Heart left ventricle (tissue), 16 donors: Measurements from ENCODE around the gene OR10W1. TPM values are rescaled to one million over a fixed set of nuclear protein-coding genes. Genes with fewer than 3 reads are reported as not detected.
A peak's percentile ranks its signal among the peaks of the same experiment; 100 is the strongest.

Experiments
- ATAC-seq, 4 donors: fragments of 200-7000 bp; cut with Tn5 transposase; one replicate each; pipeline ENCODE4 v1.9.1; 2020 to 2022; ENCODE audit warnings: moderate library complexity in 4 of 4, mild to moderate bottlenecking in 3 of 4, moderate number of reproducible peaks in 1 of 4
- DNase-seq, 5 donors: peaks; one replicate each; pipeline ENCODE4 v3.0.0-alpha.2; 2020
- H3K27ac ChIP-seq, 12 donors: fragments of 200-600 bp; sonication (generic) in 4 of 12; one replicate each; pipeline versions ENCODE4 v1.5.0 to v1.8.0; 2016 to 2022; ENCODE audit warnings: mild to moderate bottlenecking in 2 of 12
- H3K27me3 ChIP-seq, 9 donors: fragments of 200-600 bp; sonication (generic) in 2 of 9; one replicate each; pipeline versions ENCODE4 v1.5.1 to v1.8.0; 2016 to 2022; ENCODE audit warnings: mild to moderate bottlenecking in 3 of 9
- H3K36me3 ChIP-seq, 9 donors: fragments of 200-600 bp; sonication (generic) in 2 of 9; one replicate each; pipeline versions ENCODE4 v1.5.0 to v1.8.0; 2018 to 2022; ENCODE audit warnings: mild to moderate bottlenecking in 2 of 9
- H3K4me1 ChIP-seq, 12 donors: fragments of 200-600 bp; sonication (generic) in 4 of 12; one replicate each; pipeline versions ENCODE4 v1.5.0 to v1.8.0; 2016 to 2022; ENCODE audit warnings: mild to moderate bottlenecking in 3 of 12
- H3K4me3 ChIP-seq, 12 donors: fragments of 200-600 bp; sonication (generic) in 4 of 12; one replicate each; pipeline versions ENCODE4 v1.5.0 to v1.8.0; 2017 to 2022; ENCODE audit warnings: mild to moderate bottlenecking in 9 of 12, moderate library complexity in 4 of 12
- H3K9me3 ChIP-seq, 12 donors: fragments of 200-600 bp; sonication (generic) in 4 of 12; one replicate each; pipeline versions ENCODE4 v1.5.0 to v1.8.0; 2016 to 2022; ENCODE audit warnings: mild to moderate bottlenecking in 1 of 12
- POLR2A ChIP-seq, 2 donors: fragments of 450-650 bp; IDR thresholded peaks; one replicate each; pipeline ENCODE4 v1.6.1; 2017; ENCODE audit warnings: antibody characterized with exemption in 2 of 2, mild to moderate bottlenecking in 2 of 2, moderate library complexity in 2 of 2
- WGBS, 4 donors: extraction: QIAGEN DNeasy Blood & Tissue Kit in 2 of 4; methylation state at CpG; one replicate each; pipeline versions ENCODE4 v1.1.5 to v1.1.7; 2013 to 2018; 5-methylcytosine and 5-hydroxymethylcytosine counted together
- intact Hi-C, 10 donors: fragments of 100-400 bp; cut with DNase I; formaldehyde crosslinking; loops; one replicate each; pipeline versions ENCODE4 v1.11.1 to v1.14.2; 2022
- polyA plus RNA-seq, 2 donors: library from polyadenylated mRNA; stranded (reverse); fragments of 200-250 nt; gene quantifications; one replicate each; pipeline ENCODE4 v1.2.3, GENCODE V29; 2013
- total RNA-seq, 9 donors: library from RNA; depleted of rRNA in 2 of 9; stranded (reverse); fragments of >200 nt in 2 of 9; fragmentation: NEBNext Ultra II Directional in 3 of 9; extraction: Animal tissue kit (Norgen Biotek cat#: 25700) in 3 of 9; gene quantifications; one replicate each; pipeline versions ENCODE4 v1.1.0 to v1.2.4, GENCODE V29; 2016 to 2023
- TF ChIP-seq, protein P1 (sequence below), 12 donors: fragments of 200-600 bp; sonication (generic) in 4 of 12; IDR thresholded peaks; one replicate each; pipeline versions ENCODE4 v1.5.0 to v1.8.0; 2018 to 2022; ENCODE audit warnings: antibody characterized with exemption in 12 of 12, mild to moderate bottlenecking in 5 of 12
- donor health status: ischemic (EF 13 %, LVEDD 7.1; RV severe dilation, severe dysfunction).
- donor health status: healthy with polysubstance abuse.
- donor health status: DM: no; HTN: yes; CAD: no.
- donor health status: DM: no; HTN: no; CAD: no.
- donor health status: ischemic (EF 25% LVEDD 6.9; RV normal size, moderate dysfunction).
- donor health status: ischemic (EF 25% LVEDD 5.7; RV mildly dilated, moderate dysfunction).
- donor health status: healthy.
- donor health status: DM: yes; HTN: yes; CAD: no.
- donor health status: ischemic (EF 35%, LVEDD 5.7; RV mildly dilated, moderate dysfunction).
- donor health status: nonischemic (EF 11% LVEDD 7.7; RV severe dilation, severe dysfunction).
- donor health status: DM: yes; HTN: yes; CAD: no.
- donor health status: PGD.
- donor health status: ischemic (EF 29% LVEDD 5.4; RV normal size, mild dysfunction).
- donor health status: nonischemic (EF 23%, LVEDD 6.1; RV moderate dilation, normal function).

Gene OR10W1
- total and polyA plus RNA-seq, 11 donors, result not detected

DNA sequence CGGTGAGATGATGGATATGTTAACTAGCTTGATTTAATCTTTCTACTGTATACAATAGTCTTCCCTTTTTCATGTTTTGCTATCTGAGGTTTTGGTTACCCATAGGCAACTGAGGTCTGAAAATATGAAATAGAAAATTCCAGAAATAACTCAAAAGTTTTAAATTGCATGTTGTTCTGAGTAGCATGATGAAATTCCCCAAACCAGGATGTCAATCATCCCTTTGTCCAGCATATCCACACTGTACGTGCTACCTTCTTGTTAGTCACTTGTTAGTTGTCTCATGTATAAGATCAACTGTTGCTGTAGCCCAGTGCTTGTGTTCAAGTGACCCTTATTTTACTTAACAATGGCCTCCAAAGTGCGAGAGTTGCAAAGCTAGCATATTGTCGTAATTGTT is 21.2 kb upstream of the OR10W1 start:
- no peak overlapping the region for H3K27ac ChIP-seq
- TF ChIP-seq, protein P1, sequence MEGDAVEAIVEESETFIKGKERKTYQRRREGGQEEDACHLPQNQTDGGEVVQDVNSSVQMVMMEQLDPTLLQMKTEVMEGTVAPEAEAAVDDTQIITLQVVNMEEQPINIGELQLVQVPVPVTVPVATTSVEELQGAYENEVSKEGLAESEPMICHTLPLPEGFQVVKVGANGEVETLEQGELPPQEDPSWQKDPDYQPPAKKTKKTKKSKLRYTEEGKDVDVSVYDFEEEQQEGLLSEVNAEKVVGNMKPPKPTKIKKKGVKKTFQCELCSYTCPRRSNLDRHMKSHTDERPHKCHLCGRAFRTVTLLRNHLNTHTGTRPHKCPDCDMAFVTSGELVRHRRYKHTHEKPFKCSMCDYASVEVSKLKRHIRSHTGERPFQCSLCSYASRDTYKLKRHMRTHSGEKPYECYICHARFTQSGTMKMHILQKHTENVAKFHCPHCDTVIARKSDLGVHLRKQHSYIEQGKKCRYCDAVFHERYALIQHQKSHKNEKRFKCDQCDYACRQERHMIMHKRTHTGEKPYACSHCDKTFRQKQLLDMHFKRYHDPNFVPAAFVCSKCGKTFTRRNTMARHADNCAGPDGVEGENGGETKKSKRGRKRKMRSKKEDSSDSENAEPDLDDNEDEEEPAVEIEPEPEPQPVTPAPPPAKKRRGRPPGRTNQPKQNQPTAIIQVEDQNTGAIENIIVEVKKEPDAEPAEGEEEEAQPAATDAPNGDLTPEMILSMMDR (IDR thresholded peaks at IDR 0.05), result no peak
- TF ChIP-seq POLR2A (IDR thresholded peaks at IDR 0.05), result no peak
- H3K4me1 ChIP-seq, result peaks cover 0 to 5% (median 0%) of the 10 kb centered on the region in 12 donors
- H3K36me3 ChIP-seq, result no peaks in the 10 kb centered on the region
- H3K9me3 ChIP-seq, result no peaks in the 10 kb centered on the region
- 63 to 74% (median 69%) methylated on average over 4 of the region's 4 CpGs for WGBS, 4 donors
- intact Hi-C loops, result loop anchor here in 4 of 10 donors (10.0 kb wide), 4 partner anchors 254 to 484 kb away; partner anchors contain the start of genes OR9Q1 (in 2 of the 4) and OR6Q1 (in 1 of the 4)
- no peak for ATAC-seq
- DNase-seq, result no peak
- H3K27me3 ChIP-seq, result no peaks in the 10 kb centered on the region
- H3K4me3 ChIP-seq, result no peak overlapping the region

DNA sequence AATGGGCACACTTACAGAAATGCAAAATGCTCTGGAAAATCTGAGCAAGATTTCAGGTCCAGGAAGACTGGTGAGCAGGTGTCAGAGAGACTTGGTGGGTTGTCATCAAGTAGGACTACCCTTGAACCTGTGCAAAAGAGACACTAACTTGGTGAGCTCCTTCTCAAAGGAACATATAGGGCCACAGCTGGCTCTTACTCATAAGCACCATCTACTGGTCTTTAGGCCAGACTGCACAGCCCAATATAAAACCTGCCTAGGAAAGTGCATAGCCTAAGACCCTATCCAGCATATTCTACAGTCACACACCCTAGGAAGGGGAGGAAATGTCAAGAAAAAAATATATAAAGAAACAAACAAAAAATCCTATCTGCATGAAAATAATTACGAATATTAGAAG is 18.2 kb upstream of the OR10W1 start:
- 0 to 23% (median 12%) methylated on average over 1 of the region's 1 CpG for WGBS, 4 donors
- intact Hi-C loops, result loop anchor here in 4 of 10 donors (10.0 kb wide), 4 partner anchors 251 to 481 kb away; partner anchors contain the start of genes OR9Q1 (in 2 of the 4) and OR6Q1 (in 1 of the 4)

DNA sequence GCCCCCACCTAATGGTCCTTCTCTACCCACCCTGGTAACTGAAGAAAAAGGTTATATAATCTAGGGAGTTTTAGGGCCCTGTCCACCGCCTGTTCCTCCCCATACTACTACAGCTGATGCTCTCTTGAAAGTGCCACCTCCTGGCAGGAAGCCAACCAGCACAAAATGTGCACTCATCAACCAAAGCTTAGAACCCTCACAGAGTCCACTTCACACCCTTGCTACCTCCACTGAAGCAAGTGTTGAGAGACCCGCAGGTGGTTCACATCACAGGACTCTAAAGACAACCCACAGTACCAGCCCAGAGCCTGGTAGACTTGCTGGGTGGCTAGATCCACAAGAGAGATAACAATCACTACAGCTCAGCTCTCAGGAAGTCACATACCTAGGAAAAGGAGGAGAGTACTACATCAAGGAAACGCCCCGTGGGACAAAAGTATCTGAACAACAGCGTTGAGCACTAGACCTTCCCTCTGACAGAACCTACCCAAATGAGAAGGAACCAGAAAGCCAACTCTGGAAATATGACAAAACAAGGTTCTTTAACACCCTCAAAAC is 17.5 kb upstream of the OR10W1 start:
- Histone ChIP-seq H3K4me3 (no peak overlapping the region), H3K4me1 (peaks cover 0 to 5% (median 0%) of the 10 kb centered on the region in 12 donors), H3K36me3 (no peaks in the 10 kb centered on the region), H3K27me3 (no peaks in the 10 kb centered on the region), H3K9me3 (peaks cover 0 to 8% (median 0%) of the 10 kb centered on the region in 12 donors), H3K27ac (peak overlapping the region in 1 of 12 donors; percentile 7)
- DNase-seq (no peak), ATAC-seq (no peak)
- intact Hi-C loops, result loop anchor here in 4 of 10 donors (10.0 kb wide), 4 partner anchors 251 to 481 kb away; partner anchors contain the start of genes OR9Q1 (in 2 of the 4) and OR6Q1 (in 1 of the 4)
- 52 to 75% (median 63%) methylated on average over 5 of the region's 5 CpGs for WGBS, 4 donors
- no peak for TF ChIP-seq POLR2A (IDR thresholded peaks at IDR 0.05)
- TF ChIP-seq, protein P1 (IDR thresholded peaks at IDR 0.05), result no peak

More for the DNA sequence above, 18.2 kb upstream of the OR10W1 start:
- peak overlapping the region in 1 of 12 donors; percentile 7 for H3K27ac ChIP-seq
- DNase-seq, result no peak
- no peak for TF ChIP-seq POLR2A (IDR thresholded peaks at IDR 0.05)
- TF ChIP-seq, protein P1 (IDR thresholded peaks at IDR 0.05), result peak; percentile 28 to 65 (median 52)
- H3K4me1 ChIP-seq, result peaks cover 0 to 5% (median 0%) of the 10 kb centered on the region in 12 donors
- H3K27me3 ChIP-seq, result no peaks in the 10 kb centered on the region
- H3K9me3 ChIP-seq, result peaks cover 0 to 6% (median 0%) of the 10 kb centered on the region in 12 donors
- ATAC-seq, result peak in 3 of 4 donors; percentile 50 to 59 (median 58)
- H3K4me3 ChIP-seq, result no peak overlapping the region
- H3K36me3 ChIP-seq, result no peaks in the 10 kb centered on the region

DNA sequence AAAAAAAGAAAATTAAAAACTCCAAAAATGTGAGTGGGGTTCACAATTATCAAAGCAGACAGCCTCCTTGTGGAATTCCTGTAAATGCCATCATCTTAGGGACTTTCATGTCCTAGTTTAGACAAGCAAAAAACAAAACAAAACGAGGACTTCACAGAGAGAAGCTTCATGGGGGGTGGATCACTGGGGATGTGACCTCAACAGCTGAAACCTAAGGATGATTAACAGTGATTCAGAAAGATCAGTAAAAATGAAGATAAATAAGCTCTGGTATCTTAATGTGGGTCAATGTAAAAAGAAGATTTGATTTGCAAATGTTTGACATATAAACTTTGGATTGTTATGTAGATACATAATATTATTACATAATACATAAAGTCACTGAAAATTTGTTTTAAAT is 8.1 kb upstream of the OR10W1 start:
- no peak for DNase-seq
- no peak overlapping the region for H3K27ac ChIP-seq
- H3K4me3 ChIP-seq, result no peak overlapping the region
- ATAC-seq, result no peak
- no peaks in the 10 kb centered on the region for H3K36me3 ChIP-seq
- TF ChIP-seq, protein P1 (IDR thresholded peaks at IDR 0.05), result no peak
- TF ChIP-seq POLR2A (IDR thresholded peaks at IDR 0.05), result no peak
- 34 to 55% (median 44%) methylated on average over 1 of the region's 1 CpG for WGBS, 4 donors
- intact Hi-C loops, result no loop called here
- H3K27me3 ChIP-seq, result no peaks in the 10 kb centered on the region
- peaks cover 0 to 10% (median 0%) of the 10 kb centered on the region in 12 donors for H3K9me3 ChIP-seq
- H3K4me1 ChIP-seq, result no peaks in the 10 kb centered on the region
